HCT116 (cell line): ENCODE data around the gene NT5C2. TPM values are rescaled to one million over a fixed set of nuclear protein-coding genes. Genes with fewer than 3 reads are reported as not detected.

Experiments
- ATAC-seq: fragments of 200-7000 bp; cut with Tn5 transposase; 2 replicates; pipeline ENCODE4 v1.9.1; 2020; ENCODE audit warnings: mild to moderate bottlenecking, moderate library complexity
- BruUV-seq: library from RNA; stranded (reverse); fragments of 400-500 nt; replicated peaks from 2 replicates; lab custom pipeline; 2021; lab: Mats Ljungman, UMichigan
- CTCF ChIA-PET: fragments of 300-600 bp; sonication (Branson Sonifier 250); formaldehyde crosslinking; loops from one replicate; lab custom pipeline; 2021; ENCODE audit warnings: antibody characterized with exemption; lab: Charles Lee
- POLR2A ChIA-PET: fragments of 300-600, 350-600 bp; sonication (Branson Sonifier 250); formaldehyde crosslinking; loops from one replicate; lab custom pipeline; 2021; ENCODE audit warnings: antibody characterized with exemption; lab: Charles Lee
- RAD21 ChIA-PET, 2 experiments: fragments of 300-600 bp; sonication (Branson Sonifier 250); formaldehyde crosslinking; loops; one replicate each; lab custom pipeline; 2023; ENCODE audit warnings: low total read pairs in 2 of 2; ENCODE audit not compliant: uncharacterized antibody in 2 of 2, unreplicated experiment in 2 of 2, low non-redundant PET in 1 of 2; lab: Charles Lee
- DNase-seq: peaks from one replicate; pipeline ENCODE4 v3.0.0-alpha.2; 2010; ENCODE audit warnings: low read depth, low spot score
- H2AFZ ChIP-seq: fragments of 200-600 bp; shearing (Covaris generic), sonication (generic); 2 replicates; pipeline ENCODE4 v1.6.1; 2017; ENCODE audit warnings: low read depth, mixed run types, mixed read lengths, antibody characterized with exemption, low read length; ENCODE audit not compliant: poor library complexity, severe bottlenecking
- H3K27ac ChIP-seq: 2 replicates; pipeline ENCODE4 v1.5.1; 2012; ENCODE audit warnings: low read depth, low read length
- H3K27me3 ChIP-seq: fragments of 200-600 bp; sonication (generic); 2 replicates; pipeline ENCODE4 v1.6.1; 2016; ENCODE audit warnings: mixed run types, low read length, mixed read lengths; ENCODE audit not compliant: insufficient read depth
- H3K36me3 ChIP-seq, 2 experiments: fragments of 200-500 bp in 1 of 2; fragments of 200-600 bp in 1 of 2; sonication (Bioruptor generic) in 1 of 2; sonication (generic) in 1 of 2; 2 replicates each; pipeline versions ENCODE4 v1.5.1 to v1.6.1; 2014 to 2016; ENCODE audit warnings: low read length in 2 of 2, inconsistent platforms in 1 of 2, mixed read lengths in 1 of 2, mixed run types in 1 of 2; ENCODE audit not compliant: insufficient read depth in 2 of 2, control insufficient read depth in 1 of 2
- H3K4me1 ChIP-seq, 2 experiments: fragments of 200-600 bp in 1 of 2; sonication (generic) in 1 of 2; 2 replicates each; pipeline versions ENCODE4 v1.5.1 to v1.6.1; 2012 to 2017; ENCODE audit warnings: low read length in 2 of 2, inconsistent platforms in 1 of 2, mild to moderate bottlenecking in 1 of 2, mixed read lengths in 1 of 2, mixed run types in 1 of 2, moderate library complexity in 1 of 2; ENCODE audit not compliant: insufficient read depth in 2 of 2, control insufficient read depth in 1 of 2
- H3K4me2 ChIP-seq: fragments of 200-600 bp; sonication (generic); 2 replicates; pipeline ENCODE4 v1.6.1; 2017; ENCODE audit warnings: mixed run types, low read length, mixed read lengths
- H3K4me3 ChIP-seq, 2 experiments: fragments of 200-600 bp in 1 of 2; sonication (generic) in 1 of 2; replicated peaks in 1 of 2; 2 replicates each; pipeline ENCODE4 v1.5.1; 2011 to 2016; ENCODE audit warnings: low read length in 2 of 2, control low read depth in 1 of 2, low read depth in 1 of 2, mild to moderate bottlenecking in 1 of 2, mixed read lengths in 1 of 2, mixed run types in 1 of 2
- H3K79me2 ChIP-seq: fragments of 200-600 bp; sonication (generic); 2 replicates; pipeline ENCODE4 v1.6.1; 2017; ENCODE audit warnings: mild to moderate bottlenecking, mixed run types, low read length, moderate library complexity, mixed read lengths; ENCODE audit not compliant: insufficient read depth
- H3K9ac ChIP-seq: fragments of 200-600 bp; sonication (generic); 2 replicates; pipeline ENCODE4 v1.6.1; 2016; ENCODE audit warnings: low read length, mixed read lengths
- H3K9me2 ChIP-seq: fragments of 200-600 bp; sonication (generic), shearing (Covaris generic); 2 replicates; pipeline ENCODE4 v1.6.1; 2017; ENCODE audit warnings: mixed run types, mild to moderate bottlenecking, moderate library complexity; ENCODE audit not compliant: insufficient read depth
- H3K9me3 ChIP-seq, 2 experiments: fragments of 200-500 bp in 1 of 2; fragments of 200-600 bp in 1 of 2; sonication (Bioruptor generic) in 1 of 2; sonication (generic) in 1 of 2; 2 replicates each; pipeline ENCODE4 v1.6.1; 2014 to 2017; ENCODE audit warnings: low read length in 2 of 2, mixed read lengths in 2 of 2, inconsistent platforms in 1 of 2, low read depth in 1 of 2, mild to moderate bottlenecking in 1 of 2, mixed run types in 1 of 2, moderate library complexity in 1 of 2; ENCODE audit not compliant: control insufficient read depth in 1 of 2, insufficient read depth in 1 of 2
- H4K20me1 ChIP-seq: fragments of 200-600 bp; sonication (generic), shearing (Covaris generic); 2 replicates; pipeline ENCODE4 v1.6.1; 2017; ENCODE audit warnings: mixed run types, mild to moderate bottlenecking, moderate library complexity; ENCODE audit not compliant: insufficient read depth
- EGR1 ChIP-seq: IDR thresholded peaks from 2 replicates; pipeline ENCODE4 v1.6.1; 2012; ENCODE audit warnings: low read depth
- ELF1 ChIP-seq: IDR thresholded peaks from 2 replicates; pipeline ENCODE4 v1.6.1; 2012; ENCODE audit warnings: low read depth, borderline replicate concordance
- POLR2A ChIP-seq: IDR thresholded peaks from 2 replicates; pipeline ENCODE4 v1.7.0; 2011; ENCODE audit warnings: borderline replicate concordance; ENCODE audit not compliant: insufficient read depth, insufficient read length; ENCODE audit errors: extremely low read depth
- POLR2AphosphoS5 ChIP-seq: IDR thresholded peaks from 2 replicates; pipeline ENCODE4 v1.6.1; 2011; ENCODE audit warnings: mild to moderate bottlenecking, low read depth, low read length, moderate library complexity
- REST ChIP-seq: IDR thresholded peaks from 2 replicates; pipeline ENCODE4 v1.6.1; 2012; ENCODE audit warnings: low read depth
- YY1 ChIP-seq: IDR thresholded peaks from 2 replicates; pipeline ENCODE4 v1.6.1; 2011; ENCODE audit warnings: low read length, low read depth, moderate library complexity, mild to moderate bottlenecking; ENCODE audit not compliant: insufficient replicate concordance; ENCODE audit errors: extremely low read depth
- ZFX ChIP-seq: fragments of 450-650 bp; IDR thresholded peaks from 2 replicates; pipeline ENCODE4 v1.6.1; 2017
- intact Hi-C: fragments of 100-400 bp; cut with micrococcal nuclease; formaldehyde crosslinking; loops from 2 replicates; pipeline ENCODE4 v1.10.0; 2022
- total RNA-seq: library from RNA; stranded (reverse); gene quantifications from one replicate; pipeline ENCODE4 v1.2.1, GENCODE V29; 2021; ENCODE audit not compliant: unreplicated experiment

NT5C2 gene
- total RNA-seq, 1 experiment from 2014 or later, result 63.0 TPM

GRCh38 chr10:103103989-103104388 is 89.1 kb downstream of the NT5C2 start:
- ChIA-PET POLR2A (no interaction called here), CTCF (interaction anchor here (0.9 kb wide), 1 partner anchor 9 kb away, joined by 3 read pairs; no protein-coding TSS in a partner anchor), RAD21 (no interaction called here)
- TF ChIP-seq POLR2AphosphoS5 (no peak), ZFX (no peak), POLR2A (no peak), YY1 (no peak), REST (no peak), EGR1 (no peak), ELF1 (no peak)
- Histone ChIP-seq H3K4me3 (no peak overlapping the region), H4K20me1 (no peaks in the 10 kb centered on the region), H3K9ac (no peak overlapping the region), H3K4me2 (no peak overlapping the region), H3K9me3 (no peaks in the 10 kb centered on the region), H3K27me3 (no peaks in the 10 kb centered on the region), H2AFZ (no peak overlapping the region), H3K9me2 (no peaks in the 10 kb centered on the region), H3K27ac (no peak overlapping the region), H3K79me2 (no peaks in the 10 kb centered on the region), H3K36me3 (peaks cover 7 to 10% of the 10 kb centered on the region in 2 experiments; a peak in 2 of 4 replicates), H3K4me1 (no peaks in the 10 kb centered on the region)
- no peak for DNase-seq
- intact Hi-C loops, result loop anchor here (5.0 kb wide), 1 partner anchor 228 kb away; no protein-coding TSS in a partner anchor
- ATAC-seq, result no peak
- BruUV-seq, result no TSS peak
